ENCODE measurements around the gene CXCL11.
"Not testable (repeated sequence)": the region's sequence is repeated elsewhere in the genome, so short reads cannot be mapped to it uniquely, and the experiment has no call there.

Gene CXCL11

GRCh38 chr4:76058302-76058701 is 22.4 kb upstream of the CXCL11 start:
- Mint-ChIP-seq H3K9me3 (no peaks in the 10 kb centered on the region), H3K27ac (no peak overlapping the region), H3K4me1 (ENCODE audit: low read depth) (peaks cover 60% of the 10 kb centered on the region), H3K4me3 (peak overlapping the region; percentile 14), H3K27me3 (ENCODE audit: low read depth) (peaks cover 2% of the 10 kb centered on the region), H3K36me3 (ENCODE audit: low read depth) (no peaks in the 10 kb centered on the region)
- no peak for DNase-seq (ENCODE audit: low spot score)

DNA sequence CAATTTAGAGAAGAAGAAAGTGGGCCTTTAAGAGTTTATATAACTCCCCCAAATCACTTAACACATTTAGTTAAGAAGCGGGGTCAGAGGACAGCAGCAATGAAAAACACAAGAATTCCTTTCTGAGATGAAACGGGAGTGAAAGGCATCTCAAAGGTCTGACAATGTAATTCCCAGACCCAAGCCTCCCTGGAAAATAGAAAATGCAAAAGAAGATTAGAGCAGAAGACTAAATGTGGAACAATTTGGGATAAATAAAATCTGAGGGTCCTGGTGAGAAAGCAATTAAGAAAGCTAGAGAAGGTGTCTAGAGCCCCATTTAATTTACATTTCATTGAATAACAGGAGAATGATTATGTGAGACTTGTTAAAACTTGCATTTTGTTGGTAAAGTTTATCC is 19.6 kb upstream of the CXCL11 start:
- no peaks in the 10 kb centered on the region for H3K36me3 Mint-ChIP-seq (ENCODE audit: low read depth)
- peak overlapping the region; percentile 12 for H3K27ac Mint-ChIP-seq
- H3K9me3 Mint-ChIP-seq: no peaks in the 10 kb centered on the region
- H3K4me1 Mint-ChIP-seq (ENCODE audit: low read depth): peaks cover 44% of the 10 kb centered on the region
- H3K4me3 Mint-ChIP-seq: no peak overlapping the region
- no peak for DNase-seq (ENCODE audit: low spot score)
- H3K27me3 Mint-ChIP-seq (ENCODE audit: low read depth): peaks cover 2% of the 10 kb centered on the region

DNA sequence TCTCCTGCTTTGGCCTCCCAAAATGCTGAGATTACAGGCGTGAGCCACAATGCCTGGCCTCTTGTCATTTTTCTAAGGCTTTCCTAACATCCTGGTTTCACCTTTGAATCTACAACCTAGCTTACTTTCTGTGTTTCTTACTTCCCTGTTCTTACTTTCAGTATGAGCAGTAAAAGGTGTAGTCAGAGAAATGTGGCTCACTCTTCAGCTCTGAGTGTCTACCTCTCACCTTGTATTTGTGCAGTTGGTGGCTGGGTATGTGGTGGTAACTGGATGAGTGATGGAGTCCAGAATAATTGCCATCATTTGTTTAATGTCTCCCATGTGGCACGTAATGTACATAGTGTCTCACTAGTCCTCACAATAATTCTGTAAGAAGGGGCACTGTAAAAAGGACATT is 19.1 kb upstream of the CXCL11 start:
- Mint-ChIP-seq H3K27ac (peak overlapping the region; percentile 12), H3K4me1 (ENCODE audit: low read depth) (peaks cover 40% of the 10 kb centered on the region), H3K27me3 (ENCODE audit: low read depth) (peaks cover 2% of the 10 kb centered on the region), H3K9me3 (no peaks in the 10 kb centered on the region), H3K4me3 (no peak overlapping the region), H3K36me3 (ENCODE audit: low read depth) (no peaks in the 10 kb centered on the region)
- peak; percentile 41 for DNase-seq (ENCODE audit: low spot score)

GRCh38 chr4:76053730-76054129 is 17.9 kb upstream of the CXCL11 start:
- H3K36me3 Mint-ChIP-seq (ENCODE audit: low read depth): no peaks in the 10 kb centered on the region
- no peak overlapping the region for H3K4me3 Mint-ChIP-seq
- peaks cover 2% of the 10 kb centered on the region for H3K27me3 Mint-ChIP-seq (ENCODE audit: low read depth)
- peaks cover 30% of the 10 kb centered on the region for H3K4me1 Mint-ChIP-seq (ENCODE audit: low read depth)
- no peak overlapping the region for H3K27ac Mint-ChIP-seq
- no peaks in the 10 kb centered on the region for H3K9me3 Mint-ChIP-seq
- no peak for DNase-seq (ENCODE audit: low spot score)

GRCh38 chr4:76050560-76051050 is 14.7 kb upstream of the CXCL11 start:
- H3K4me1 Mint-ChIP-seq (ENCODE audit: low read depth): peaks cover 13% of the 10 kb centered on the region
- H3K4me3 Mint-ChIP-seq; DNase-seq (ENCODE audit: low spot score); H3K9me3 Mint-ChIP-seq; H3K36me3 Mint-ChIP-seq (ENCODE audit: low read depth); H3K27me3 Mint-ChIP-seq (ENCODE audit: low read depth); H3K27ac Mint-ChIP-seq: not testable (repeated sequence)

GRCh38 chr4:76049860-76050416 is 14.1 kb upstream of the CXCL11 start:
- not testable (repeated sequence) for H3K36me3 Mint-ChIP-seq (ENCODE audit: low read depth); H3K27me3 Mint-ChIP-seq (ENCODE audit: low read depth); H3K27ac Mint-ChIP-seq; H3K4me1 Mint-ChIP-seq (ENCODE audit: low read depth); H3K4me3 Mint-ChIP-seq; H3K9me3 Mint-ChIP-seq; DNase-seq (ENCODE audit: low spot score)

DNA sequence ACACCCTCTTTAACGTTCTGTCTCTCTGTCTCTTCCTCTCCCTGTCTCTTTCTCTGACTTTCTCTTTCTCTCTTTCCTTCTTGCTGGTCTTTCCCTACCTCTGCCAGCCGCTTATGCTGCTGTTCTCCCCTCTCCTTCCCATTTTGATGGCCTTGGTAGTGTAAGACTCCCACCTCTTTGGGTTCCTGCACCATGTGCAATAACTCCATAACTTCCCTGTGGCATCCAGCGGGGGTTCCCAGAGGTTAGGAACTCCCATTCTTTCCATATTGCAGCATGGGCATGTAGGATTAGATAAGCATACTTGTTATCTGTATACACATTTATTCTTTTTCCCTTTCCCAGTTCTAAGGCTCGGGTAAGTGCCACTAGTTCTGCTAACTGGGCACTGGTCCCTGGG is 8.8 kb upstream of the CXCL11 start:
- not testable (repeated sequence) for DNase-seq (ENCODE audit: low spot score); H3K4me1 Mint-ChIP-seq (ENCODE audit: low read depth); H3K36me3 Mint-ChIP-seq (ENCODE audit: low read depth); H3K4me3 Mint-ChIP-seq; H3K27ac Mint-ChIP-seq; H3K27me3 Mint-ChIP-seq (ENCODE audit: low read depth)
- peaks cover 15% of the 10 kb centered on the region for H3K9me3 Mint-ChIP-seq

DNA sequence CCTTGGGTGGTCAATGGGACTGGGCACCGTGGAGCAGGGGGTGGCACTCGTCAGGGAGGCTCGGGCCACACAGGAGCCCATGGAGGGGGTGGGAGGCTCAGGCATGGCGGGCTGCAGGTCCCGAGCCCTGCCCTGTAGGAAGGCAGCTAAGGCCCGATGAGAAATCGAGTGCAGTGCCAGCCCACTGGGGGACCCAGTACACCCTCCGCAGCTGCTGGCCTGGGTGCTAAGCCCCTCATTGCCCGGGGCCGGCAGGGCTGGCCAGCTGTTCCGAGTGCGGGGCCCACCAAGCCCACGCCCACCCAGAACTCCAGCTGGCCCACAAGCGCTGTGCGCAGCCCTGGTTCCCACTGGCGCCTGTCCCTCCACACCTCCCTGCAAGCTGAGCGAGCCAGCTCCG is 7.4 kb upstream of the CXCL11 start:
- H3K9me3 Mint-ChIP-seq: peaks cover 15% of the 10 kb centered on the region
- H3K27me3 Mint-ChIP-seq (ENCODE audit: low read depth); H3K4me1 Mint-ChIP-seq (ENCODE audit: low read depth); H3K27ac Mint-ChIP-seq; H3K36me3 Mint-ChIP-seq (ENCODE audit: low read depth); DNase-seq (ENCODE audit: low spot score); H3K4me3 Mint-ChIP-seq: not testable (repeated sequence)

GRCh38 chr4:76042241-76042998 is 6.5 kb upstream of the CXCL11 start:
- H3K36me3 Mint-ChIP-seq (ENCODE audit: low read depth); H3K27me3 Mint-ChIP-seq (ENCODE audit: low read depth); DNase-seq (ENCODE audit: low spot score); H3K4me1 Mint-ChIP-seq (ENCODE audit: low read depth): not testable (repeated sequence)
- Mint-ChIP-seq H3K4me3 (peak overlapping the region; percentile 24), H3K27ac (peak overlapping the region; percentile 20), H3K9me3 (peaks cover 15% of the 10 kb centered on the region)

DNA sequence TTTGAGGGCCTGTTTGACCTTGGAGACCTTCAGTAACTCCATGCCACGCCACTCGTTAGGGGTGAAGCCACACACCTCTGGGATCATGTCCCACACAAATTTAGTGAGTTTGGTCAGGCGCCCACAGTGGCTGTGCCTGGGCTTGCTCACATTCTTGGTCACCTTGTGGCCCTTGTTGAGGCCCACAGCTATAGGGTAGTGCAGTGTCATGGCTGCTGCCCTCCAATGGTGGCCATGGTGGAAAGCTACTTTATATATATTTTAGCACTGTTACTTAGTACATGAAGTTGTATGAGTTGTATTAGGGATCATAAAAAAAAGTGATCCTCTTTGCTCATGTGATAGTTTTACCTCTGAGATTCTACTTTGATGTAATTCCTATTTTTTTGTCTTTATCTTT is 985 bp upstream of the CXCL11 start:
- no peaks in the 10 kb centered on the region for H3K36me3 Mint-ChIP-seq (ENCODE audit: low read depth)
- no peaks in the 10 kb centered on the region for H3K9me3 Mint-ChIP-seq
- DNase-seq (ENCODE audit: low spot score): no peak
- no peak overlapping the region for H3K27ac Mint-ChIP-seq
- peaks cover 20% of the 10 kb centered on the region for H3K4me1 Mint-ChIP-seq (ENCODE audit: low read depth)
- H3K4me3 Mint-ChIP-seq: no peak overlapping the region
- H3K27me3 Mint-ChIP-seq (ENCODE audit: low read depth): no peaks in the 10 kb centered on the region

- no peak overlapping the region for H3K27ac Mint-ChIP-seq
- H3K4me1 Mint-ChIP-seq (ENCODE audit: low read depth): peaks cover 17% of the 10 kb centered on the region
- no peaks in the 10 kb centered on the region for H3K36me3 Mint-ChIP-seq (ENCODE audit: low read depth)
- DNase-seq (ENCODE audit: low spot score): no peak
- H3K4me3 Mint-ChIP-seq: no peak overlapping the region
- no peaks in the 10 kb centered on the region for H3K9me3 Mint-ChIP-seq
- no peaks in the 10 kb centered on the region for H3K27me3 Mint-ChIP-seq (ENCODE audit: low read depth)
Measured at GRCh38 chr4:76035141-76035540, 729 bp downstream of the CXCL11 start.

DNA sequence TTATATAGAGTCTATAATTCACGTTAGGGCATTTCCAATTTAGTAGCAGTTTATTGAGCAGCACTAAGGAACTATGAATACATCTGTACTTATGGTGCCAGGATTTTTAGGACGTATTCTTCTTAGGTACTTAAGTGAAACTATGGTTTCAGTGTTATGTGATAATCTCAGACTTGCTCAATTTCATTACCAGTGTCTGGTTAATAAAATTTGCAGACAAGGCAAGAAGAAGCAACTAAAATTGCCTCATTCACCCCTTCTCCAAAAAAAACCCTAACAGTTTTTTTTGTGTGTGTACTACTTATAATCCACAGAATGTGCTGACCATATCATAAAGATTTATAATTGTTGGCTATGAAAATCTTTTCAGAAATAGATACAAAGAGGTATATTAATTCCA is 6.6 kb downstream of the CXCL11 start:
- peaks cover 21% of the 10 kb centered on the region for H3K4me1 Mint-ChIP-seq (ENCODE audit: low read depth)
- peaks cover 3% of the 10 kb centered on the region for H3K27me3 Mint-ChIP-seq (ENCODE audit: low read depth)
- no peaks in the 10 kb centered on the region for H3K36me3 Mint-ChIP-seq (ENCODE audit: low read depth)
- H3K4me3 Mint-ChIP-seq: no peak overlapping the region
- no peaks in the 10 kb centered on the region for H3K9me3 Mint-ChIP-seq
- DNase-seq (ENCODE audit: low spot score): no peak
- H3K27ac Mint-ChIP-seq: no peak overlapping the region

DNA sequence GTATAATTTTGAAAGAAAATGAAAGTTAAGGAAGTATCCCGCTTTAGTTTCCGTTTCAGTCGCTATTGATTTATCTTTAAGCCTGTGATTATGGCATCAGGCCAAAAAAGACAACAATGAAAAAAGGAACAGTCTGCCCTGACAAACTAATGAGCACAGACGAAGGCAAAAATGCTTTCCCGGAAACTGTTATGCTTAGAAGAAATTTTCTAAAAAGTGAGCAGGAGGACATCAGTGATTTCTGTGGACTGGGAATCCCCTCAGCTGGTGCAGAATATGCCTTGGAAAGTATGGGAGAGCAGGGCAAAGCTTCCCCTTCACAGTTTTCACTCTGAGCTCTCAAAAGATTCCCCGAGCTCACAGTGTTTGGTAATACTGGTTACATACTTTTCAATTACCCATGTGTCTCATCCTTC is 7.5 kb downstream of the CXCL11 start:
- Mint-ChIP-seq H3K27me3 (ENCODE audit: low read depth) (peaks cover 3% of the 10 kb centered on the region), H3K36me3 (ENCODE audit: low read depth) (no peaks in the 10 kb centered on the region), H3K4me3 (peak overlapping the region; percentile 64), H3K4me1 (ENCODE audit: low read depth) (peaks cover 27% of the 10 kb centered on the region), H3K27ac (no peak overlapping the region), H3K9me3 (no peaks in the 10 kb centered on the region)
- DNase-seq (ENCODE audit: low spot score): no peak

- Mint-ChIP-seq H3K27ac (peak overlapping the region; percentile 9), H3K4me3 (no peak overlapping the region), H3K27me3 (ENCODE audit: low read depth) (peaks cover 3% of the 10 kb centered on the region), H3K4me1 (ENCODE audit: low read depth) (peaks cover 35% of the 10 kb centered on the region), H3K9me3 (no peaks in the 10 kb centered on the region), H3K36me3 (ENCODE audit: low read depth) (no peaks in the 10 kb centered on the region)
- DNase-seq (ENCODE audit: low spot score): peak; percentile 28
Measured at GRCh38 chr4:76024065-76024464, 11.8 kb downstream of the CXCL11 start.

- DNase-seq (ENCODE audit: low spot score): peak; percentile 19
- H3K36me3 Mint-ChIP-seq (ENCODE audit: low read depth): peaks cover 2% of the 10 kb centered on the region
- peaks cover 31% of the 10 kb centered on the region for H3K4me1 Mint-ChIP-seq (ENCODE audit: low read depth)
- no peak within 1 kb of the TSS for H3K4me3 Mint-ChIP-seq
- H3K27ac Mint-ChIP-seq: peak within 1 kb of the TSS; percentile 9
- H3K27me3 Mint-ChIP-seq (ENCODE audit: low read depth): peaks cover 2% of the 10 kb centered on the region
- no peaks in the 10 kb centered on the region for H3K9me3 Mint-ChIP-seq
Measured at GRCh38 chr4:76023389-76023788, 12.5 kb downstream of the CXCL11 start, which contains the start of gene CXCL10. Gene CXCL10, minus strand, starts transcription at chr4:76023497. Its CDS starts 66 bp downstream, at chr4:76023431.

Measured in T-helper 2 cell treated with Interferon-gamma antibody and Interleukin-4, amounts not matched to agents 5 μg/mL and 100 μg/mL, for 36 hours (primary cell).